HepG2 (cell line): Measurements from ENCODE around the gene ASIC3. TPM values are rescaled to one million over a fixed set of nuclear protein-coding genes. Genes with fewer than 3 reads are reported as not detected.
A peak's percentile ranks its signal among the peaks of the same experiment; 100 is the strongest.

Experiments used
- ARID2 ChIP-seq: sonication (generic); formaldehyde crosslinking; IDR thresholded peaks from 2 replicates; pipeline ENCODE4 v1.8.1; 2022; ENCODE audit warnings: mild to moderate bottlenecking, missing genetic modification reagents, borderline replicate concordance
- CBFB ChIP-seq: sonication (generic); formaldehyde crosslinking; IDR thresholded peaks from 2 replicates; pipeline ENCODE4 v1.4.0; 2020; ENCODE audit warnings: missing genetic modification reagents
- ESRRA ChIP-seq: sonication (generic); formaldehyde crosslinking; IDR thresholded peaks from 2 replicates; pipeline ENCODE4 v1.5.1; 2020; ENCODE audit warnings: mild to moderate bottlenecking, low read depth, missing genetic modification reagents
- GFI1 ChIP-seq: sonication (generic); formaldehyde crosslinking; IDR thresholded peaks from 2 replicates; pipeline ENCODE4 v1.5.0; 2020; ENCODE audit warnings: missing genetic modification reagents, mild to moderate bottlenecking, borderline replicate concordance
- GLI4 ChIP-seq: sonication (generic); formaldehyde crosslinking; IDR thresholded peaks from 2 replicates; pipeline ENCODE4 v1.5.1; 2020; ENCODE audit warnings: missing genetic modification reagents, mild to moderate bottlenecking, moderate library complexity, borderline replicate concordance
- HOXD1 ChIP-seq: sonication (generic); formaldehyde crosslinking; IDR thresholded peaks from 2 replicates; pipeline ENCODE4 v1.5.0; 2020; ENCODE audit warnings: missing genetic modification reagents
- KAT8 ChIP-seq: IDR thresholded peaks from 2 replicates; pipeline ENCODE4 v1.6.1; 2016; ENCODE audit warnings: missing genetic modification reagents, missing compliant biosample characterization
- MXD4 ChIP-seq: IDR thresholded peaks from 2 replicates; pipeline ENCODE4 v1.6.1; 2016; ENCODE audit warnings: mild to moderate bottlenecking, missing biosample characterization, missing genetic modification reagents
- U2AF1 ChIP-seq: fragments of 200-400 bp; formaldehyde crosslinking; optimal IDR thresholded peaks from 2 replicates; pipeline ENCODE3; 2017; ENCODE audit warnings: mild to moderate bottlenecking, low read depth, low read length
- ZNF430 ChIP-seq: sonication (generic); formaldehyde crosslinking; IDR thresholded peaks from 2 replicates; pipeline ENCODE4 v1.9.0; 2021; ENCODE audit warnings: mild to moderate bottlenecking, missing genetic modification reagents
- ZNF777 ChIP-seq: sonication (generic); formaldehyde crosslinking; IDR thresholded peaks from 2 replicates; pipeline ENCODE4 v1.4.0; 2020; ENCODE audit warnings: missing genetic modification reagents
- polyA plus RNA-seq, 8 experiments: library from polyadenylated mRNA; depleted of rRNA in 3 of 8; stranded (reverse) in 7 of 8; unstranded in 1 of 8; fragments of >200 nt; fragmentation: Illumina TruSeq in 4 of 8; extraction: Trizol in 4 of 8; gene quantifications; 2 replicates each; pipeline versions ENCODE4 v1.2.1 to v1.2.3, GENCODE V29; 2011 to 2016; ENCODE audit warnings: low read depth in 4 of 8, missing spikeins in 1 of 8, mixed read lengths in 1 of 8; ENCODE audit not compliant: insufficient read depth in 1 of 8
- total RNA-seq, 5 experiments: library from RNA; depleted of rRNA; stranded (reverse); fragments of >200 nt; fragmentation: Illumina TruSeq; extraction: Trizol; gene quantifications; 2 replicates each; pipeline ENCODE4 v1.2.3, GENCODE V29; 2016; ENCODE audit warnings: low read depth in 1 of 5
- TF ChIP-seq, protein P1 (sequence below): sonication (generic); formaldehyde crosslinking; conservative IDR thresholded peaks from 2 replicates; pipeline ENCODE4 v1.8.1; 2023; ENCODE audit warnings: missing genetic modification reagents
- TF ChIP-seq, protein P2 (sequence below): sonication (generic); formaldehyde crosslinking; conservative IDR thresholded peaks from 2 replicates; pipeline ENCODE4 v1.8.0; 2022; ENCODE audit warnings: mild to moderate bottlenecking, moderate library complexity, missing genetic modification reagents
- TF ChIP-seq, protein P3 (sequence below): sonication (generic); formaldehyde crosslinking; IDR thresholded peaks from 2 replicates; pipeline ENCODE4 v1.5.0; 2020; ENCODE audit warnings: mild to moderate bottlenecking, missing genetic modification reagents, moderate library complexity
- TF ChIP-seq, protein P4 (sequence below): sonication (generic); formaldehyde crosslinking; IDR thresholded peaks from 2 replicates; pipeline ENCODE4 v1.4.0; 2020; ENCODE audit warnings: missing genetic modification reagents
- TF ChIP-seq, protein P5 (sequence below): sonication (generic); formaldehyde crosslinking; IDR thresholded peaks from 2 replicates; pipeline ENCODE4 v1.4.0; 2020; ENCODE audit warnings: low read depth, mild to moderate bottlenecking, missing genetic modification reagents
- TF ChIP-seq, protein P6 (sequence below): sonication (generic); formaldehyde crosslinking; conservative IDR thresholded peaks from 2 replicates; pipeline ENCODE4 v1.4.0; 2020; ENCODE audit warnings: missing genetic modification reagents

Gene ASIC3
- total and polyA plus RNA-seq, 2 of the 13 experiments (the other 11 are each of a cell fraction or from before 2014, with no cell fraction given), result 0.51 TPM; not detected in 1

DNA sequence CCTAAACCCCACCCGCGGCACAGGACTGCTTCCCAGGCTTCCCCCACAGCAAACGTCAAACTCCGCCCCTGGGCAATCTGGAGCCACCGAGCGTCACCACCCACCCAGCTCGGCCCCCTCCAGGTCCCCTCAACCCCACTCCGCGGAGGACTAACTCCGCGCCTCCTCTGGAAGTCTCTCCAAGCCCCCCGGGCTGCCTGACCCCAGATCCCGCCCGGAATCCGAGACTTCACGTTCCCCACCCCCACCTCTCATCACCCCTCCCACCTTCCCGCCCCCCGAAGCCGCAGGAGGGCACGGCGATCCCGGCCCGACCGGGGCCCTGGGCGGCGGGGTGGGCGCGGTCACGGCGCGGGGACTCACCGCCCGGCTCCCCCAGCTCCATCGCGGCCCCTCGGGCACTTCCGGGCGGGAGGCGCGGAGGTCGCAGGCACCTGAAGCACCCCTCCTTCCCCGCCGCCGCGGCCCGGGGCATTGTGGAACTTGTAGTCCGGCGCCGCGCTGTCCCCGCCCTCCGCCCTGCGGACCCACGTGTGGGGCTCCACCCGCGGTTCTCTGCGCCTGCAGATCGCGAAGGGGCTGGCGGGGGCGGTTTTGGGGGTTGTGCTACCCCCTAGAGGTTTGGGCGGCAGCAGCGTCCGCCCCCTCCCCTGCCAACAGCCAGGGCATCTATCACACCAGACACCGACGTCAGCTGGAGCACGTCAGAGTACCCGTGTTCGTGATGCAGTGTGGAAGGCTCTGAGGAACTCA, 34.9 kb downstream of the ASIC3 start, which contains the start of gene TMUB1 (continued):
- TF ChIP-seq, protein P1, sequence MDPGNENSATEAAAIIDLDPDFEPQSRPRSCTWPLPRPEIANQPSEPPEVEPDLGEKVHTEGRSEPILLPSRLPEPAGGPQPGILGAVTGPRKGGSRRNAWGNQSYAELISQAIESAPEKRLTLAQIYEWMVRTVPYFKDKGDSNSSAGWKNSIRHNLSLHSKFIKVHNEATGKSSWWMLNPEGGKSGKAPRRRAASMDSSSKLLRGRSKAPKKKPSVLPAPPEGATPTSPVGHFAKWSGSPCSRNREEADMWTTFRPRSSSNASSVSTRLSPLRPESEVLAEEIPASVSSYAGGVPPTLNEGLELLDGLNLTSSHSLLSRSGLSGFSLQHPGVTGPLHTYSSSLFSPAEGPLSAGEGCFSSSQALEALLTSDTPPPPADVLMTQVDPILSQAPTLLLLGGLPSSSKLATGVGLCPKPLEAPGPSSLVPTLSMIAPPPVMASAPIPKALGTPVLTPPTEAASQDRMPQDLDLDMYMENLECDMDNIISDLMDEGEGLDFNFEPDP (CRISPR knock-in tag), result no peak
- TF ChIP-seq ARID2 (CRISPR knock-in tag), result no peak
- TF ChIP-seq, protein P2, sequence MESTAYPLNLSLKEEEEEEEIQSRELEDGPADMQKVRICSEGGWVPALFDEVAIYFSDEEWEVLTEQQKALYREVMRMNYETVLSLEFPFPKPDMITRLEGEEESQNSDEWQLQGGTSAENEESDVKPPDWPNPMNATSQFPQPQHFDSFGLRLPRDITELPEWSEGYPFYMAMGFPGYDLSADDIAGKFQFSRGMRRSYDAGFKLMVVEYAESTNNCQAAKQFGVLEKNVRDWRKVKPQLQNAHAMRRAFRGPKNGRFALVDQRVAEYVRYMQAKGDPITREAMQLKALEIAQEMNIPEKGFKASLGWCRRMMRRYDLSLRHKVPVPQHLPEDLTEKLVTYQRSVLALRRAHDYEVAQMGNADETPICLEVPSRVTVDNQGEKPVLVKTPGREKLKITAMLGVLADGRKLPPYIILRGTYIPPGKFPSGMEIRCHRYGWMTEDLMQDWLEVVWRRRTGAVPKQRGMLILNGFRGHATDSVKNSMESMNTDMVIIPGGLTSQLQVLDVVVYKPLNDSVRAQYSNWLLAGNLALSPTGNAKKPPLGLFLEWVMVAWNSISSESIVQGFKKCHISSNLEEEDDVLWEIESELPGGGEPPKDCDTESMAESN, result no peak
- TF ChIP-seq, protein P3, sequence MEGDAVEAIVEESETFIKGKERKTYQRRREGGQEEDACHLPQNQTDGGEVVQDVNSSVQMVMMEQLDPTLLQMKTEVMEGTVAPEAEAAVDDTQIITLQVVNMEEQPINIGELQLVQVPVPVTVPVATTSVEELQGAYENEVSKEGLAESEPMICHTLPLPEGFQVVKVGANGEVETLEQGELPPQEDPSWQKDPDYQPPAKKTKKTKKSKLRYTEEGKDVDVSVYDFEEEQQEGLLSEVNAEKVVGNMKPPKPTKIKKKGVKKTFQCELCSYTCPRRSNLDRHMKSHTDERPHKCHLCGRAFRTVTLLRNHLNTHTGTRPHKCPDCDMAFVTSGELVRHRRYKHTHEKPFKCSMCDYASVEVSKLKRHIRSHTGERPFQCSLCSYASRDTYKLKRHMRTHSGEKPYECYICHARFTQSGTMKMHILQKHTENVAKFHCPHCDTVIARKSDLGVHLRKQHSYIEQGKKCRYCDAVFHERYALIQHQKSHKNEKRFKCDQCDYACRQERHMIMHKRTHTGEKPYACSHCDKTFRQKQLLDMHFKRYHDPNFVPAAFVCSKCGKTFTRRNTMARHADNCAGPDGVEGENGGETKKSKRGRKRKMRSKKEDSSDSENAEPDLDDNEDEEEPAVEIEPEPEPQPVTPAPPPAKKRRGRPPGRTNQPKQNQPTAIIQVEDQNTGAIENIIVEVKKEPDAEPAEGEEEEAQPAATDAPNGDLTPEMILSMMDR (CRISPR knock-in tag), result no peak
- TF ChIP-seq, protein P4, sequence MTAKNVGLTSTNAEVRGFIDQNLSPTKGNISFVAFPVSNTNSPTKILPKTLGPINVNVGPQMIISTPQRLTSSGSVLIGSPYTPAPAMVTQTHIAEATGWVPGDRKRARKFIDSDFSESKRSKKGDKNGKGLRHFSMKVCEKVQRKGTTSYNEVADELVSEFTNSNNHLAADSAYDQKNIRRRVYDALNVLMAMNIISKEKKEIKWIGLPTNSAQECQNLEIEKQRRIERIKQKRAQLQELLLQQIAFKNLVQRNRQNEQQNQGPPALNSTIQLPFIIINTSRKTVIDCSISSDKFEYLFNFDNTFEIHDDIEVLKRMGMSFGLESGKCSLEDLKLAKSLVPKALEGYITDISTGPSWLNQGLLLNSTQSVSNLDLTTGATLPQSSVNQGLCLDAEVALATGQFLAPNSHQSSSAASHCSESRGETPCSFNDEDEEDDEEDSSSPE (CRISPR knock-in tag), result peak; percentile 55; the same call in 1 of the 2 replicates
- peak; percentile 49; the same call in 1 of the 2 replicates for TF ChIP-seq HOXD1 (CRISPR knock-in tag)
- no peak for TF ChIP-seq ESRRA
- TF ChIP-seq KAT8 (CRISPR knock-in tag), result no peak
- no peak for TF ChIP-seq MXD4
- peak; percentile 13; the same call in 1 of the 2 replicates for TF ChIP-seq GFI1 (CRISPR knock-in tag)
- TF ChIP-seq, protein P5, sequence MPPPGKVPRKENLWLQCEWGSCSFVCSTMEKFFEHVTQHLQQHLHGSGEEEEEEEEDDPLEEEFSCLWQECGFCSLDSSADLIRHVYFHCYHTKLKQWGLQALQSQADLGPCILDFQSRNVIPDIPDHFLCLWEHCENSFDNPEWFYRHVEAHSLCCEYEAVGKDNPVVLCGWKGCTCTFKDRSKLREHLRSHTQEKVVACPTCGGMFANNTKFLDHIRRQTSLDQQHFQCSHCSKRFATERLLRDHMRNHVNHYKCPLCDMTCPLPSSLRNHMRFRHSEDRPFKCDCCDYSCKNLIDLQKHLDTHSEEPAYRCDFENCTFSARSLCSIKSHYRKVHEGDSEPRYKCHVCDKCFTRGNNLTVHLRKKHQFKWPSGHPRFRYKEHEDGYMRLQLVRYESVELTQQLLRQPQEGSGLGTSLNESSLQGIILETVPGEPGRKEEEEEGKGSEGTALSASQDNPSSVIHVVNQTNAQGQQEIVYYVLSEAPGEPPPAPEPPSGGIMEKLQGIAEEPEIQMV (CRISPR knock-in tag), result peak; percentile 30; the same call in 1 of the 2 replicates
- TF ChIP-seq, protein P6, sequence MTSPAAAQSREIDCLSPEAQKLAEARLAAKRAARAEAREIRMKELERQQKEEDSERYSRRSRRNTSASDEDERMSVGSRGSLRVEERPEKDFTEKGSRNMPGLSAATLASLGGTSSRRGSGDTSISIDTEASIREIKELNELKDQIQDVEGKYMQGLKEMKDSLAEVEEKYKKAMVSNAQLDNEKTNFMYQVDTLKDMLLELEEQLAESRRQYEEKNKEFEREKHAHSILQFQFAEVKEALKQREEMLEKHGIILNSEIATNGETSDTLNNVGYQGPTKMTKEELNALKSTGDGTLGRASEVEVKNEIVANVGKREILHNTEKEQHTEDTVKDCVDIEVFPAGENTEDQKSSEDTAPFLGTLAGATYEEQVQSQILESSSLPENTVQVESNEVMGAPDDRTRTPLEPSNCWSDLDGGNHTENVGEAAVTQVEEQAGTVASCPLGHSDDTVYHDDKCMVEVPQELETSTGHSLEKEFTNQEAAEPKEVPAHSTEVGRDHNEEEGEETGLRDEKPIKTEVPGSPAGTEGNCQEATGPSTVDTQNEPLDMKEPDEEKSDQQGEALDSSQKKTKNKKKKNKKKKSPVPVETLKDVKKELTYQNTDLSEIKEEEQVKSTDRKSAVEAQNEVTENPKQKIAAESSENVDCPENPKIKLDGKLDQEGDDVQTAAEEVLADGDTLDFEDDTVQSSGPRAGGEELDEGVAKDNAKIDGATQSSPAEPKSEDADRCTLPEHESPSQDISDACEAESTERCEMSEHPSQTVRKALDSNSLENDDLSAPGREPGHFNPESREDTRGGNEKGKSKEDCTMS (CRISPR knock-in tag), result no peak
- TF ChIP-seq CBFB (CRISPR knock-in tag), result no peak
- TF ChIP-seq ZNF777 (CRISPR knock-in tag), result peak; percentile 60; the same call in 1 of the 2 replicates
- 0 out of 2 replicates have a peak, but pooled peaks have one; percentile 36 for TF ChIP-seq GLI4 (CRISPR knock-in tag)
- no peak for TF ChIP-seq U2AF1
- TF ChIP-seq ZNF430, result 0 out of 2 replicates have a peak, but pooled peaks have one; percentile 43
